HG03175 (cell line): ENCODE results near the gene CREB5.

Source experiments
- ATAC-seq: cut with Tn5 transposase; IDR thresholded peaks from one replicate; pipeline ENCODE4 v1.9.1; 2021; ENCODE audit warnings: mild to moderate bottlenecking, moderate library complexity; ENCODE audit not compliant: unreplicated experiment

Gene CREB5

GRCh38 chr7:28871077-28871476, 458.8 kb downstream of the CREB5 start:
- no peak for ATAC-seq

GRCh38 chr7:28871631-28872030, 459.3 kb downstream of the CREB5 start:
- no peak for ATAC-seq

- ATAC-seq, result no peak
These were observed 459.9 kb downstream of the CREB5 start for GRCh38 chr7:28872226-28872625.

- ATAC-seq, result no peak
These were observed 461.0 kb downstream of the CREB5 start for GRCh38 chr7:28873365-28873764.

- ATAC-seq, result no peak
These were observed 461.7 kb downstream of the CREB5 start for GRCh38 chr7:28874001-28874400.
